SKM-1 treated with dmso at 0.1 percent for 144 hours (cell line): ENCODE measurements around the gene OR7G3.

Experiments used
- DNase-seq: peaks from one replicate; lab custom pipeline; 2025; ENCODE audit not compliant: unreplicated experiment; lab: John Stamatoyannopoulos, UW

The OR7G3 gene

GRCh38 chr19:9126900-9127405 lies at the start of gene OR7G3:
TSS of gene OR7G3 (minus strand) at chr19:9126950. CDS start at chr19:9126950, 0 bp downstream.
- DNase-seq, result no peak

GRCh38 chr19:9175326-9175725 lies 48.6 kb upstream of the OR7G3 start:
- no peak for DNase-seq

GRCh38 chr19:9171393-9171991 lies 44.7 kb upstream of the OR7G3 start:
- DNase-seq, result no peak

GRCh38 chr19:9166846-9167245 lies 40.1 kb upstream of the OR7G3 start:
- no peak for DNase-seq

- no peak for DNase-seq
Observed at GRCh38 chr19:9165261-9165660, 38.5 kb upstream of the OR7G3 start.

- no peak for DNase-seq
Observed at GRCh38 chr19:9161427-9161826, 34.7 kb upstream of the OR7G3 start.

- no peak for DNase-seq
Observed at GRCh38 chr19:9159891-9160290, 33.1 kb upstream of the OR7G3 start.

- no peak for DNase-seq
Observed at GRCh38 chr19:9156304-9156703, 29.6 kb upstream of the OR7G3 start.

GRCh38 chr19:9155591-9155990 lies 28.8 kb upstream of the OR7G3 start:
- no peak for DNase-seq

GRCh38 chr19:9151367-9151766 lies 24.6 kb upstream of the OR7G3 start:
- DNase-seq, result no peak

- DNase-seq, result no peak
Observed at GRCh38 chr19:9150650-9151049, 23.9 kb upstream of the OR7G3 start.

GRCh38 chr19:9149997-9150396 lies 23.2 kb upstream of the OR7G3 start:
- DNase-seq, result no peak

GRCh38 chr19:9148697-9149096 lies 21.9 kb upstream of the OR7G3 start:
- DNase-seq, result no peak

GRCh38 chr19:9146882-9147281 lies 20.1 kb upstream of the OR7G3 start:
- DNase-seq, result no peak

GRCh38 chr19:9144920-9145319 lies 18.2 kb upstream of the OR7G3 start:
- no peak for DNase-seq

GRCh38 chr19:9140159-9140874 lies 13.6 kb upstream of the OR7G3 start, which contains the start of gene ZNF317:
TSS of gene ZNF317 (plus strand) at chr19:9140397. CDS start at chr19:9156017, 15,620 bp downstream.
- peak; percentile 86 for DNase-seq

GRCh38 chr19:9139609-9140158 lies 12.9 kb upstream of the OR7G3 start:
- DNase-seq, result no peak

GRCh38 chr19:9132422-9132821 lies 5.7 kb upstream of the OR7G3 start:
- no peak for DNase-seq

- peak; percentile 2 for DNase-seq
Observed at GRCh38 chr19:9130965-9131364, 4.2 kb upstream of the OR7G3 start.

- DNase-seq, result no peak
Observed at GRCh38 chr19:9128171-9128570, 1.4 kb upstream of the OR7G3 start.

- no peak for DNase-seq
Observed at GRCh38 chr19:9116547-9116946, 10.2 kb downstream of the OR7G3 start.

GRCh38 chr19:9115307-9115813 lies 11.4 kb downstream of the OR7G3 start, which contains the start of gene OR7G1:
TSS of gene OR7G1 (minus strand) at chr19:9115763. CDS start at chr19:9115763, 0 bp downstream.
- DNase-seq, result no peak
